Measurements from ENCODE around the gene POU2F2. TPM values are rescaled to one million over a fixed set of nuclear protein-coding genes. Genes with fewer than 3 reads are reported as not detected.

The POU2F2 gene
- total and polyA plus RNA-seq, 2 donors (not counting 3 experiments of a cell fraction or from before 2014, with no cell fraction given) = 4.0 to 4.1 TPM

- Histone ChIP-seq H3K36me3 (ENCODE audit: control insufficient read depth in 2 of 2, extremely low read depth in 1 of 2, insufficient read depth in 2 of 2, low read length in 2 of 2) (no peaks in the 10 kb centered on the region), H3K4me1 (ENCODE audit: control insufficient read depth, extremely low read depth, insufficient read depth, low read length) (no peaks in the 10 kb centered on the region), H3K9me1 (replicated peaks; ENCODE audit: control insufficient read depth, extremely low read depth, insufficient read depth, low read length) (no peaks in the 10 kb centered on the region), H3K9me3 (replicated peaks; ENCODE audit: control insufficient read depth, insufficient read depth, low read length) (no peaks in the 10 kb centered on the region), H3K4me2 (ENCODE audit: insufficient read depth, low read length) (no peak overlapping the region), H3K4me3 (replicated peaks in 1 of 3; ENCODE audit: insufficient read depth in 1 of 3, low read depth in 1 of 3, low read length in 3 of 3) (no peak overlapping the region), H3K79me2 (ENCODE audit: control insufficient read depth, insufficient read depth, low read length) (no peaks in the 10 kb centered on the region), H3K9ac (replicated peaks; ENCODE audit: extremely low read depth, insufficient read depth, low read length) (no peak overlapping the region), H3K27me3 (ENCODE audit: control insufficient read depth in 2 of 2, insufficient read depth in 2 of 2, low read length in 2 of 2) (peaks cover 0 to 2% of the 10 kb centered on the region in 2 experiments), H2AFZ (ENCODE audit: low read depth, low read length) (no peak overlapping the region), H4K20me1 (replicated peaks; ENCODE audit: control insufficient read depth, extremely low read depth, insufficient read depth, low read length) (no peaks in the 10 kb centered on the region), H3K27ac (ENCODE audit: insufficient read depth, low read depth, low read length) (no peak overlapping the region)
- CTCF ChIA-PET = interaction anchor here (1.0 to 1.5 kb wide), 3 partner anchors 9 to 15 kb away, joined by 3 to 6 read pairs (median 6); no protein-coding TSS in a partner anchor
- intact Hi-C loops (cut with micrococcal nuclease) (no loop called here), dilution Hi-C loops (cut with MboI; ENCODE audit: extremely low pct_ligation_motif_present, low sequenced_read_pairs) (no loop called here)
- no peak for FAIRE-seq
- TF ChIP-seq JUN (IDR thresholded peaks at IDR 0.05; ENCODE audit: borderline replicate concordance, insufficient read depth, insufficient read length, low read depth) (no peak), FOS (IDR thresholded peaks at IDR 0.05; ENCODE audit: borderline replicate concordance, insufficient read depth, low read length) (no peak), EZH2 (IDR thresholded peaks at IDR 0.05; ENCODE audit: borderline replicate concordance, low read depth, low read length, severe bottlenecking) (no peak), MYC (IDR thresholded peaks at IDR 0.05; ENCODE audit: low read depth, low read length) (no peak)
- TF ChIP-seq, protein P1, sequence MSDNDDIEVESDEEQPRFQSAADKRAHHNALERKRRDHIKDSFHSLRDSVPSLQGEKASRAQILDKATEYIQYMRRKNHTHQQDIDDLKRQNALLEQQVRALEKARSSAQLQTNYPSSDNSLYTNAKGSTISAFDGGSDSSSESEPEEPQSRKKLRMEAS (IDR thresholded peaks at IDR 0.05; ENCODE audit: insufficient read depth, insufficient read length) = no peak
- POLR2A ChIA-PET = no interaction called here
- no TSS peak for BruUV-seq (replicated peaks)
- DNase-seq (ENCODE audit: low read depth, low spot score) = no peak
Measured at GRCh38 chr19:42099336-42099925, 32.8 kb downstream of the POU2F2 start.

DNA sequence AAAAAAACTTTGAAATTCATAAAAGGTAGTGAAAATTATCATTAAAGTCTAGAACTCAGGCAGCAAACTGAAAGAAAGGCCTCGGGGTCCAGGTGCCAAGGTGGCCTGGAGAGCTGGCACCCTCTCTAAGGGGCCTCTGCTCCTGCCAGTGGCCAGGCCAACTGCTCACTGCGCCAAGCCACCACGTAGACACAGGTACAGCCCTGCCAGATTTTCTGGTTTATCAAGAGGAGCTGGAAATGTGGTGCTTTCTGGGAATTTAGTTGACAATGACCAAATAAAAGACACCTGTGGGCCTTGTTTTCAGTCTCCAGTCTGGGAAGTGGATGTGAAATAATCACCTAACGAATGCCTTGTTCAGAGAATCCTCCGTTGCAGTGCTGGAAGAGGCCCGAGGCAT, 33.5 kb downstream of the POU2F2 start:
- Histone ChIP-seq H3K4me3 (replicated peaks in 1 of 3; ENCODE audit: insufficient read depth in 1 of 3, low read depth in 1 of 3, low read length in 3 of 3) (no peak overlapping the region), H2AFZ (ENCODE audit: low read depth, low read length) (no peak overlapping the region), H3K79me2 (ENCODE audit: control insufficient read depth, insufficient read depth, low read length) (no peaks in the 10 kb centered on the region), H3K9ac (replicated peaks; ENCODE audit: extremely low read depth, insufficient read depth, low read length) (no peak overlapping the region), H3K9me3 (replicated peaks; ENCODE audit: control insufficient read depth, insufficient read depth, low read length) (no peaks in the 10 kb centered on the region), H3K4me1 (ENCODE audit: control insufficient read depth, extremely low read depth, insufficient read depth, low read length) (peaks cover 3% of the 10 kb centered on the region), H3K27ac (ENCODE audit: insufficient read depth, low read depth, low read length) (no peak overlapping the region), H3K36me3 (ENCODE audit: control insufficient read depth in 2 of 2, extremely low read depth in 1 of 2, insufficient read depth in 2 of 2, low read length in 2 of 2) (no peaks in the 10 kb centered on the region), H3K27me3 (ENCODE audit: control insufficient read depth in 2 of 2, insufficient read depth in 2 of 2, low read length in 2 of 2) (no peaks in the 10 kb centered on the region), H4K20me1 (replicated peaks; ENCODE audit: control insufficient read depth, extremely low read depth, insufficient read depth, low read length) (no peaks in the 10 kb centered on the region), H3K9me1 (replicated peaks; ENCODE audit: control insufficient read depth, extremely low read depth, insufficient read depth, low read length) (no peaks in the 10 kb centered on the region), H3K4me2 (ENCODE audit: insufficient read depth, low read length) (no peak overlapping the region)
- intact Hi-C loops (cut with micrococcal nuclease) (no loop called here), dilution Hi-C loops (cut with MboI; ENCODE audit: extremely low pct_ligation_motif_present, low sequenced_read_pairs) (no loop called here)
- no peak for FAIRE-seq
- ChIA-PET POLR2A (no interaction called here), CTCF (interaction anchor here (1.0 to 1.5 kb wide), 2 partner anchors 15 to 17 kb away, joined by 5 to 6 read pairs; no protein-coding TSS in a partner anchor)
- BruUV-seq (replicated peaks) = no TSS peak
- TF ChIP-seq FOS (IDR thresholded peaks at IDR 0.05; ENCODE audit: borderline replicate concordance, insufficient read depth, low read length) = no peak
- no peak for TF ChIP-seq GATA2 (IDR thresholded peaks at IDR 0.05; ENCODE audit: insufficient read depth, insufficient read length, low read depth, low read length)
- no peak for TF ChIP-seq MYC (IDR thresholded peaks at IDR 0.05; ENCODE audit: low read depth, low read length)
- TF ChIP-seq CTCF (IDR thresholded peaks at IDR 0.05; ENCODE audit: extremely low read depth in 1 of 2, insufficient read depth in 1 of 2, low read depth in 1 of 2, low read length in 2 of 2) = no peak
- TF ChIP-seq, protein P1 (IDR thresholded peaks at IDR 0.05; ENCODE audit: insufficient read depth, insufficient read length) = no peak
- TF ChIP-seq JUN (IDR thresholded peaks at IDR 0.05; ENCODE audit: borderline replicate concordance, insufficient read depth, insufficient read length, low read depth) = no peak
- DNase-seq (ENCODE audit: low read depth, low spot score) = no peak
